ENCODE measurements around the gene INTS7.
"Not testable (repeated sequence)": the region's sequence is repeated elsewhere in the genome, so short reads cannot be mapped to it uniquely, and the experiment has no call there.

INTS7 gene

DNA sequence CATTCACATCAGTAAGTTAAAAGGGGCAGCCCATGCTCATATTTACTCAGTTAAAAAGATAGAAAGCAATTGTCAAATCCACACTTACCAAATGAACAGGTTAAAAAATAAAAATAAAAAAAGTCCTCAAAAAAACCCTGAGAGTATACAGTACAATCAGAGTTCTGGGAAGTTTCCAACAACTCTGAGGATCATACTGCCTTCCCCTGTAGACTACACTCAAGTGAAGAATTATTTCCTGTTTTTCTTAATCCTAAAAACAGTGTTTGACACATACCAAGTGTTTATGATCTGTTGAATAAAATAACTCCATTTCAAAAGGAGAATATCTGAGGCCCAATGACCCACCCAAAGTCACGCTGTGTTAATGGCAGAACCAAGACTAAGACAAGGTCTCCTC, 61.8 kb downstream of the INTS7 start:
- DNase-seq: no peak

DNA sequence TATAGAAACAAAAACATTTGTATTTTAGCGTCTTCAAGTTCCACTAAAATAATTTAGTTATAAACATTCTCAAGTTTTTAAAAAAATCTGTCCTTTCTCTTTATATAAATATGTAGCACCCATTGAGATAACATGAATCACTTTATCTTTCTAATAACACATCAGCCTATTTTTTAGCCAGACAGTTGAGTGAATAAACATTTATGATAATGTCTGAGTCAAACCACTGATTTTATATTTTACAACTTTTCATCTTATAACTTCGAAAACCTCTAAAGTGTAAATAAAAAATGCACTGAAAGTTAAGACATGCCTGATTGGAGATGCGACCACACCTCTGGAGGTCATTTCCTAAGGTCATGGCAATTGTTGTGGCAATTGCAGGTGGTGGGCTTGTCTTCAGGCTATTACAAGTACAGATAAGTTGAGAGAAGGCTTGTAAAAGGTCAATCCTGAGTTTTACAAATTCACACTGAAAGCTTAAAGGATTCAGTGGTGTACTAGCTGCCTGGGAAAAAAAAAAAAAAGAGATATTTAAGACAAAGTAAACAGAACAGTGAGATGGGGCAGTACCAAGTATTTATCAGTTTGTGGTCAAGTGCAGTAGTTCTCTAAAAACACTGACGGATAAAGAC, 67.0 kb downstream of the INTS7 start:
- DNase-seq: no peak

DNA sequence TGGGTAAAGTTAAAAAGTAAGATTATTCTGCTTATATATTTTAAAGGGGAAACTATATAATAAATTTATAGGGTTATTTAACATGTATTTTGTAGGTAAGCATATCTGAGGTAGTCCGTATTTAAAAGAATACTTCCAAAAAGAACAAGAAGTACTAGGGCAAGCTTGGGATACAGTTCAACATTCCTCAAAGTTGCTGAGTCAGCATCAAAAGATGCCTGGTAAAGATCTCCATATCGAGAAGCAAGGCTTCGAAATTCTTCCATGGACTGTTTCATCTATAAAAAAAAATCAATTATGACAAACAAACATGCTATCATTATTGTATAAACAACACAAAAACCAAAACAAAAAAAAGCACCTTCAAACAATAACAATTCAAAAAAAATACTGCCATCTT, 67.7 kb downstream of the INTS7 start:
- DNase-seq: no peak

DNA sequence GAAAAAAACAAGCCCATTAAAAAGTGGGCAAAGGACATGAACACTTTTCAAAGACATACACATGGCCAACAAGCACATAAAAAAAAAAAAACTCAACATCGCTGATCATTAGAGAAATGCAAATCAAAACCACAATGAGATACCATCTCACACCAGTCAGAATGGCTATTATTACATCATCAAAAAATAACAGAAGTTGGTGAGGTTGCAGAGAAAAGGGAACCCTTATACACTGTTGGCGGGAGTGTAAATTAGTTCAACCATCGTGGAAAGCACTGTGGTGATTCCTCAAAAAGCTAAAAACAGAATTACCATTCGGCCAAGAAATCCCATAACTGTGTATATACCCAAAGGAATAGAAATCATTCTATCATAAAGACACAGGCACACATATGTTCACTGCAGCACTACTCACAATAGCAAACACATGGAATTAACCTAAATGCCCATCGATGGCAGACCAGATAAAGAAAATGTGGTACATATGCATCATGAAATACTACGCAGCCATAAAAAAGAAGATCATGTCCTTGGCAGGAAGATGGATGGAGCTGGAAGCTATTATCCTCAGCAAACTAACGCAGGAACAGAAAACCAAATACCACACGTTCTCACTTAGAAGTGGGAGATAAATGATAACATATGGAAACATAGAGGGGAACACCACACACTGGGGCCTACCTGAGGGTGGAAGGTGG, 70.1 kb downstream of the INTS7 start:
- no peak for DNase-seq

DNA sequence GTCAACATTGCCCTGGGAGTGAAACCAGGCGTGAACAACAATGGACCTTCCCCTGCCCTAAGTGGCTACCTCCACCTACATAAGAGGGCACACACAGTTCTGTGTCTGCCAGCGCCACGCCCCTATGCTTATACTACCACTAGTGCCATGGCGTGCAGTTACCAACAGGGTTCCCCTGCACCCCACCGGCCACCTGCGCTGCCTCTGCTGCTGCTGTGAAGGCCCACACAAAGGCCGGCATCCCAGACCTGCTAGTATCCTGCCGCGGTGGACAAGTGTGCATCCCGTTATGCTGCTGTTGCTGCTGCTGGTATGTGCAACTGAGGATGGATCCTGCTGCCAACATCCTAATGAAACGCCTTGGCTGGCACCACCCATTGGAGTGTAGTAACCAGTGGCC, 75.7 kb downstream of the INTS7 start:
- DNase-seq: no peak

DNA sequence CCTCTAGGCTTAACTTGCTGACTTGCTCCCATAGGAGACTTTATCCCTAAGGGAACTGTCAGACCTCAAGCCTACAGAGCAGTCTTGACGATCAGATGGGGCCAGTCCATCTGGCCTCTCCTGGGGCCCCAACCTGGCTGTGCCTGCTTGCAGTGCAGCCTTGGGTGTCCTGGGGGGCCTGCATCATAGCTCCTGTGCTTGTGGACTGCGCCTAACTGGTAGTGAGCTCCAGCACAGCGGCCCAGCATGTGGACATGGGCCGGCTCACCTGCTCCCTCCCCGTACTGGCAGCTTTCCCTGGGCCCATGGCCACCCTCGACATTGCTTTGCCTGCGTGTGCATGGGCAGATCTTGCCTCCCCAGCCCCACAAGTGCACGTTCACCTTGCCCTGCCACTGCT, 76.1 kb downstream of the INTS7 start:
- DNase-seq: no peak

DNA sequence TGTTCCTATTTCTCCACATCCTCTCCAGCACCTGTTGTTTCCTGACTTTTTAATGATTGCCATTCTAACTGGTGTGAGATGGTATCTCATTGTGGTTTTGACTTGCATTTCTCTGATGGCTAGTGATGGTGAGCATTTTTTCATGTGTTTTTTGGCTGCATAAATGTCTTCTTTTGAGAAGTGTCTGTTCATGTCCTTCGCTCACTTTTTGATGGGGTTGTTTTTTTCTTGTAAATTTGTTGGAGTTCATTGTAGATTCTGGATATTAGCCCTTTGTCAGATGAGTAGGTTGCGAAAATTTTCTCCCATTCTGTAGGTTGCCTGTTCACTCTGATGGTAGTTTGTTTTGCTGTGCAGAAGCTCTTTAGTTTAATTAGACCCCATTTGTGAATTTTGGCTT, 81.3 kb downstream of the INTS7 start:
- DNase-seq: not testable (repeated sequence)

DNA sequence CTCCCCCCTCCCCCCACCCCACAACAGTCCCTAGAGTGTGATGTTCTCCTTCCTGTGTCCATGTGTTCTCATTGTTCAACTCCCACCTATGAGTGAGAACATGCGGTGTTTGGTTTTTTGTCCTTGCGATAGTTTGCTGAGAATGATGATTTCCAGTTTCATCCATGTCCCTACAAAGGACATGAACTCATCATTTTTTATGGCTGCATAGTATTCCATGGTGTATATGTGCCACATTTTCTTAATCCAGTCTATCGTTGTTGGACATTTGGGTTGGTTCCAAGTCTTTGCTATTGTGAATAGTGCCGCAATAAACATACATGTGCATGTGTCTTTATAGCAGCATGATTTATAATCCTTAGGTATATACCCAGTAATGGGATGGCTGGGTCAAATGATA, 81.8 kb downstream of the INTS7 start:
- DNase-seq: not testable (repeated sequence)

DNA sequence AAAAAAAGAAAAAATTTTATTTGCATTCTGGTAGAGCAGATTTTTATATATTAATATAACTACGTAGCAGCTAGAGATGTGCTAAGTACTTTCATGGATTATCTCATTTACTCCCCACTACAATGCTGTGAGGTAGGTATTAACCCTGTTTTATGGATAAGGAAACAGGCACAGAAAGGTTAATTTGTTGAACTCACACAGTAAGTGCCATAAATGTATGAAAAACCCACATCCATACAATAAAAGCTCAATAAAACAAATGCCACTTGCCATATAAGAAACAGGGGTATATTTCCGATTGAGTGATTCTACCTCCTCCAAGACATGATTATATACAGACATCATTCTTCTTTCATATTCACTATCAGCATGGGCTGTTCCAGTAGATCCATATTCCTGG, 83.1 kb downstream of the INTS7 start:
- no peak for DNase-seq

DNA sequence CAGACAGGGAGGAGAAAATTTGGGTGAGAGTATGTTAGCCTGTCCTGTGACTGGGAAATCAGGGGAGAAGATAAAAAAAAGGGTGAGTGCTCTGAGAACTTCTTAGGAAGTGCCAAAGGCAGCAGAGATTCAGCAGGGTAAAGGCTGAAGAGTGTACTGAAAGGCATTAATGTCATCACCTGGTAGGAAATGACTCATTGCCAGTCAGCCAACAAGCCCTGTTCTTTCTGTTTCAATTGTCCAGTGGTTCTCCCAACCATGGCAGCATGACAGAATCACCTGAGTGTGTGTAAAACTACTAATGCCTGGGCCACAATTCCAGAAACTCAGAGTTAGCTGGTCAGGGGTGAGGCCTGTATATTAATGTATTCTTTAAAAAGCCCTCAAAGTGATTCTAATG, 83.5 kb downstream of the INTS7 start:
- DNase-seq: no peak

DNA sequence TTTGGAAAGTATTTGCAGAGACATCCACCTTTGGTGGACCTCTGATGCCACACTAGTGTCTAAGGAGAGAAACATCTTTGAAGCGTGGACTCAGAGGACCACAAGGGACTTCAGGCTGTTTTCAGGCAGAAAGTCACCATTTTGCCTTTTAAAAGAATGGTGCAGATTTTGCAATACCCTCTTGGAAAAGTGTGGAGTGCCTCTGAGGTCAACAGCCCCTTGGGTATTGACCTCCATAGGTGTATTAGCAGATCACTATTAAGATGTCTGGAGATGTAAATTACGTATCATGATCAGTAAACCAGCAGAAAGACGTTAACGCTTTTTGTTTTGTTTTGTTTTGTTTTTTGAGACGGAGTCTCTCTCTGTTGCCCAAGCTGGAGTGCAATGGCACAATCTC, 87.0 kb downstream of the INTS7 start:
- no peak for DNase-seq

DNA sequence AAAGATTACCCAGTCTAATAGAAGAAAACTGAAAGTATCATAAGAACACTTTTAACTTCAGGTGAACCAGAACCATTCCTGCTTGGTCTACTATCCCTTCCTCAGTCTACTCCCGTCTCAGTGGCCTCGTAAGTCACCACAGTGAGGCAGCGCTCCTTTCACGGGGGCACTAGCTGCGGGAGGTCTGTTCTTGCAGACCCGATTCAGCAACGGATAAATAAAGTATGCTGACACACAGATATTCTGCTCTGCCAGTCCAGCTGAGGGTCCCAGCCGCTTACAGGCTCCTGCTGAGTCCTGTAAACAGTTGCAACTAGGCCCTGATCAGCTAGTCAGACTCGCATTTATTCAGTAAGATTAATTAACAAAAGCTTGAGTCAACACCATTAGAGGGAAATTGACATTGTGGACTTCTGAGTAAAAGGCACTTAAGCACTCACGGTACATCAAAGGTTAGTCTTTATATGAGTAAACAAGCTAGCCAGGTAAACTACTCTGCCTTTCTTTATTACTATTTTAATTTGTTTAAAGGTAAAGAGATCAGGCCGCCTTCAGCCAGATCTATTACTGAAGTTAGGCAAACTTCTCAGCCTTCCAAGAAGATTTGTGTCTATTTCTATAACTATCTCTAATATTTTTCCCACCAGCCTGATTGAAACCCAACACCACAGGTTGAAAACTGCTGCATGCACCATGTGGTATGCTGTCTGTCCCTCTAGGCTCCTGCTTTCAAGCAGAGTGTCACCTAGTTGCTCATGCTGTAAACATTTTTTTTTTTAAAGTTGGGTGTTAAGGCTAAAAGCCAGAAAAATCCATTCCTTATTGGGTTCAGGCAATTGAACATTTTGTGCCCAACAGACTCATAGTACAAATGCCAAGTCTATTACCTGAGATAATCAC, 87.7 kb downstream of the INTS7 start:
- no peak for DNase-seq

DNA sequence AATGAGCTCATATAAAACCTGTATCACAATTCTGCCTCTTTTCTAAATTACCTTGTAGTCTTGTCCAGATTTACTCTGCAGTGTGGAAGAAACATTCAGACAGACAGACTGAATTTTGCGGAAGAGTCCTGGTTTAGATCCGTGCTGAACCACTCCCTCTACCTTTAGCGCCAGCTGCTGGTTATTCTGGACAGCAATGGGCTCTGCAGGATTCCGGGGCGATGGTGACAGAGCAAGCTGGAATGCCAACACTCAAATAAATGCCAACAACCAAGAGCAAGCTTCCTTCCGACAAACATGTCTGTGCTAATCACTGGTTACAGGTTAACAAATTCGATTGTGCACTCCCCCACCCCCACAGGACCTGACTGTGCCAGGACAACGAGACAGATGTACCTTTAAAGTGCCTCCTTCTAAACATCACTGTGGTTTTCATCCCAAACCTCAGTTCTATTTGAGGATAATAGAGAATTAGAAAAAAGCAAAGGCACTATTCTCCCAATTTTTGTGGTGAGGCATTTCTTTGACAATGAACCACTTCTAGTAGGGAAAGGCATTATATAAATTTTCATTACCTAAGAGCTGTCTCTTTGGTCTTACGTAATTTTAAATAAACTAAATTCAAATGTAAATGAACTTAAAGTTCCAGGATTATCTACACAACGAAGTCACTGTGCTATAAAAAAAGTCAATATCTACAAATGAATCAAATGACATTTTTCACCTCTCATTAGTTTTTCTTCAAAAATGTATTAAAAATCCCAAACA, 90.4 kb downstream of the INTS7 start:
- DNase-seq: no peak

DNA sequence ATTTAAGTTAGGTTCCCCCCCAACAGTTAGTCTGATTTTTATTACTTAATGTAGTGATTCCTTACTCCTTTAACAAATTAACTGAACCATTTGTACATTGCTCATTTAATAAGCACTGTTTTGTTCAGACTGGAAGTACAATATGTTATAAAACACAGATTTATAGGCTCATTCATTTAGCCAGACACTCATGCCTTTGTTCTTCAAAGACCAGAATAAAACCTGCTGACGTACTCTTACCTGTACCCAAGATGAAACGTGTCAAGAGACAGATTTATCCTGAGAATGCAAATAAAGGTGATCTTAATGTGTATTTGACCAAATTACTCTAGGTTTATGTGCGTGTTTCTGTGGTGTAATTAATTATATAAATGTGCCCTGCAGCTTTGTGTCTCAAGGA, 92.8 kb downstream of the INTS7 start:
- DNase-seq: no peak

DNA sequence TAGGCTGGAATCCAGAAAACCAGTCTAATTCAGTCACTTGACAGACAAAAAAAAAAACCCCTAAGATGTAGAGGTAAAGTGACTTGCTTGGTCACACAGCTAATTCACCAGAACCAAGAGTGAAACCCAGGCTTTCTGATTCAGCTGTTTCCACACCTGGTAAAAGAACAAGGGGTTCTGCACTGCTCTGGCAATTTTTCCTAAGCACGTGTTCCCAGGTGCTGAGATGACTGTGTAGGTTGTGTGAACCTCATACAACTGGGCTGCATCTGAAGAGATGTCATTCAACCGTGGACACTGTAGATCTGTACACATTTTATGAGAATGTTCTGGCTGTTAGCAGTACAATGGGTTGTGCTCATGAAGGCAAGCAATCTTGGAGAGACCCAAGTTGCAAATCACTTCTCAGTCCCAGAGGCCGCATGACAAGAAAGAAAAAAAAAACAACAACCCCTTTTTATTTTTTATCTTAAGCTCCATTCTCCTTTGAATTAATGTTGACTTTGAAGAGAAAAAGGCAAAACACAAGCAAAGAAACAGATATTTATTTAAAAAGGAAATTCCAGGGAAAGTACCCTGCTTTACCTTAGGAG, 95.4 kb downstream of the INTS7 start:
- DNase-seq: peak; percentile 44 to 53

DNA sequence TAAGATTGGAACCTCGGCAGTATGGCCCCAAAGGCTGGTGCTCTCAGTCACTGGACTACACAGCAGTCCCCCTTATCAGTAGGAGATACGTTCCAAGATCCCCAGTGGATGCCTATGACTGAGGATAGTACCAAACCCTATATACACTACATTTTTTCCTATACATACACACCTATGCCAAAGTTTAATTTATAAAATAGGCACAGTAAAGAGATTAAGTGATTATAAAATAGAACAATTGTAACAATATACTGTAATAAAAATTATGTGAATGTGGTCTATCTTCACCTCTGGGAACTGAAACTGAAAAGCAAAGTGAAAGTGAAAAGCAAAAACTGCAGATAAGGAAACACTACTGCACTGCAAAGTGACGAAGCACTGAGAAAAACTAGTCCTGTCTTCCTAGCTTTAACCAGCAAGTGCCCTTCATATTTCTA, 96.8 kb downstream of the INTS7 start:
- DNase-seq: no peak

DNA sequence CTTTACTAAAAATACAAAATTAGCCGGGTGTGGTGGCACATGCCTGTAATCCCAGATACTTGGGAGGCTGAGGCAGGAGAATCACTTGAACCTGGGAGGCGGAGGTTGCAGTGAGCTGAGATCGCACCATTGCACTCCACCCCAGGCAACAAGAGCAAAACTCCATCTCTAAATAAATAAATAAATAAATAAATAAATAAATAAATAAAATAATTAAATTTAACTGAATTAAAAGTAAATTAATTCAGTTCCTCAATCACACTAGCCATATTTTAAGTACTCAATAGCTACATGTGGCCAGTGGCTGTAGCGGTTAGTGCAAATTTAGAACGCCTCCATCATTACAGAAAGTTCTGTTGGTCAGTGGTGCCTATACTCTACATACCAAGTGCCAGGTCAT, 97.9 kb downstream of the INTS7 start:
- DNase-seq: not testable (repeated sequence)

DNA sequence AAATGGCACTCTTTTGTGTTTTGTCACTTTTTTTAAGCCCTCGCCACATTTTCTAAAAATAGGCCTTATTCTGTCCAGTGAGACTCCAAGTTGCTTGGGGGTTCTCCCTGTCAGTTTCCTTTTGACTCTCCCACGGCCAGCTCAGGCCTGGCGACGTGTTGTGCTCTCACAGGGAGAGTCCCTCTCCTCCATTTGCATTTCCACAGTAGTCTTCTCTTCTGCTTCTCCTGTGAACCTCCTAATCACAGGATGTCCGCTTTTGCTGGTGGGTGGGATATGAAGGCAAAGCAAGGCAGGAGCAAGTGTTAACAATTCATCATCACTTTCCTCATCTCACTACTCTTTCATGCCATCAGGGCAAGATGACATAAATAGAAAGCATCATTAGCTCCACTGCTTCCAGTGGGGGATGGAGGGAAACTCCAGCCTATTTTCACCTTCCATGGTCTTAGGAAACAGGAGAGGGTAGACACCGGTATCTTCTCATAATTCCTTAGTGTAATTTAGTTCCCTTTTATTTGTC, 99.8 kb downstream of the INTS7 start:
- peak; percentile 71 to 72 for DNase-seq

DNA sequence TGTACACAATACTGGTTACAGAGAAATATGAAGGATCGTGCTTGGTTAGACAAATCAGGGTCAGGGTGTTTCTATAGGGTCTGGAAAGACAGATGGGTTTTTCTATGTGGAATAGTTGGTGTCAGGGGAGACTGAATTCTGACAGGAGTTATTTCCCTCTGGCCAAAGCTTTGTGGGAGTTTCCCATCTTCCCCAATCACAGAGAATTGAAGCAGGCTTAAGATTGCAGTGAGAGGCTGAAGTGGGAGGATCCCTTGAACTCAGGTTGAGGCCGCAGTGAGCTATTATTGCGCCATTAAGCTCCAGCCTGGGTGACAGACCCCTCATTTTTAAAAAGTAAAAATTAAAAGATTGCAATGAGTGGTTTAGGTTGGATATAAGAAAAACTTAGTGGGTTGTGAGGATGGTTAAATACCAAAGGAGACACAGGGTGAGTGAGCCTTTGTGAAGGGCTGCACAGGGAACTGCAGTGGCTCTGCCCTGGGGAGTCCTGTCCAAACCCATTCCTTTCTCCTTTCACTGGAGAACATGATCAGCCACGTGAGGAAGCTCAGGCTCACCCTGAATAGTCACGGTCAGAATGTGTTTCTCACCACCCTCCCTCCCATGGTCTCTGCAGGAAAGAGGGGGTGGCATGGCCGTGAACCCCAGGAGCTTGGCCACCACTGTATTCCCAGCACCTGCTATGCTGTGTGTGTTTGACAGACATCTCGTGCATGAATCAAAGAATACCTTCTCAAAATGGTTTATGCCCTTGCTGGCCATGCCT, 101.2 kb downstream of the INTS7 start:
- DNase-seq: no peak

DNA sequence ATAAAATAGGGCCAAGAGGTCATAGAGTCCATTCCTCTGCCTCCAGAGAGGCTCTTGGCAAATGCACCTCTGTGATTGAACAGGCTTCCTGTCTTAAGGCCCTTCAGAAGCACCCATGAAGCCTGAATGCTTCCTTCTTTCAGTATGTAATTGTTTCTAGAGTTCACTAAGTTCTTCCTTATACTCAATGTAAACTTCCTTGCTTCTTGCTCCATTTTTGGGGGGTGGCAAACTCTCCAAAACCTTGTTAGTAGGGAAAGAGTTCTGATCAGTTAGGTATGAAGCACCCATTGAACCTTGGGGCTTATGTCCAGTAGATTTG, 102.5 kb downstream of the INTS7 start:
- no peak for DNase-seq

DNA sequence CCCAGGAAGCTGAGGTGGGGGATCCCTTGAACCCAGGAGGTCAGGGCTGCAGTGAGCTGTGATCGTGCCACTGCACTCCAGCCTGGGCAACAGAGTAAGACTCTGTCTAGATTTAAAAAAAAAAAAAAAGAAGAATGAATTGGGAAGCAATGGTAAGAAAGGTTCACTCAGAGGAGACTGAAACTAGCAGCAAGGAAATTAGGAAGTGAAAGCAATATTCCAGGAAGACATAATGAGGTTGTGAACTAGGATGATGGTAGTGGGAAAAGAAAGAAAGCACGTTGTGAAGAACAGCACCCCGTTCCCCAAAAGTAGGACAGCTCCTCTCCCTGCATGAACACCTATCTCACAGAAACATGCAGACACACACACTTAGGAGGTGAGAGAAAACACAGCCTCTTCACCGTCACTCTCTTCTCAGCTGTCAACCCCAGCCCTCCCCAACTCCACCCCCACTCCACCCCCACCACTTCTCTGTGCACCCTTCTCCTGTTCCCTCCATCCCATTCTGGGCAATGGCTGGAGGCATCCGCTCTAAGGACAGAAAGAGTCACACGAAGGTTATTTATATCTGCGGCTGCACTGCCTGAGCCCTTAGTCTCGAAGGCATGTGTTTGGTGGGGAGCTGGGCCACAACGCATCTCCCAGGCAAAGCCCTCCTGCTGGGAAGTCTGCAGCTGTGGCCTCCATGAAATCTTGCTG, 103.0 kb downstream of the INTS7 start:
- DNase-seq: no peak

Data from stimulated activated CD4-positive, alpha-beta T cell treated with anti-CD3 and anti-CD28 coated beads, Interleukin-2, amount 100 ng/mL, for 24 hours (primary cell).